ENCODE data around the gene ANKLE2. TPM values are rescaled to one million over a fixed set of nuclear protein-coding genes. Genes with fewer than 3 reads are reported as not detected.
A peak's percentile ranks its signal among the peaks of the same experiment; 100 is the strongest.

ANKLE2 gene
- total RNA-seq, 1 experiment from 2014 or later = 80.3 TPM

GRCh38 chr12:132689227-132689626, 72.4 kb downstream of the ANKLE2 start:
- Histone ChIP-seq H3K79me1 (ENCODE audit: insufficient read depth, low read depth, low read length, poor library complexity, severe bottlenecking) (no peaks in the 10 kb centered on the region), H3K4me1 (ENCODE audit: insufficient read depth, low read length) (no peaks in the 10 kb centered on the region; the same call in 1 of the 2 replicates), H2BK12ac (ENCODE audit: insufficient read length, low read depth, low read length) (no peak overlapping the region), H3K18ac (ENCODE audit: insufficient read length, low read depth, low read length) (no peak overlapping the region), H3K4ac (ENCODE audit: low read depth, low read length) (no peak overlapping the region), H3K56ac (ENCODE audit: insufficient read length, low read depth, low read length) (no peak overlapping the region), H4K91ac (ENCODE audit: insufficient read length, low read depth, low read length) (no peak overlapping the region), H2AFZ (ENCODE audit: low read length) (no peak overlapping the region), H3K23ac (ENCODE audit: insufficient read length, low read depth, low read length) (no peak overlapping the region), H3K27ac (ENCODE audit: insufficient read length, low read depth, low read length) (no peak overlapping the region), H4K20me1 (ENCODE audit: control insufficient read depth, insufficient read depth, insufficient read length) (no peaks in the 10 kb centered on the region), H3T11ph (ENCODE audit: low read length) (no peak overlapping the region), H4K5ac (ENCODE audit: insufficient read length, low read depth, low read length) (no peak overlapping the region), H2BK5ac (ENCODE audit: insufficient read length, low read length) (no peak overlapping the region), H3K14ac (ENCODE audit: insufficient read depth, low read length) (no peak overlapping the region), H2AK5ac (ENCODE audit: insufficient read length, low read length) (no peak overlapping the region), H2BK20ac (ENCODE audit: low read depth, low read length, poor library complexity, severe bottlenecking) (no peak overlapping the region), H3K9ac (ENCODE audit: extremely low read depth, insufficient read length, low read length) (no peak overlapping the region), H3K9me3 (ENCODE audit: control insufficient read depth, low read depth, low read length) (no peaks in the 10 kb centered on the region), H3K4me2 (ENCODE audit: insufficient read depth, insufficient read length, low read length) (peak overlapping the region; percentile 8), H2BK15ac (ENCODE audit: low read depth, low read length) (no peak overlapping the region), H3K27me3 (ENCODE audit: insufficient read depth, low read length) (peaks cover 7% of the 10 kb centered on the region), H4K8ac (replicated peaks; ENCODE audit: insufficient read length, low read depth, low read length) (no peak overlapping the region), H3K23me2 (ENCODE audit: insufficient read length, low read depth, low read length, poor library complexity, severe bottlenecking) (peaks cover 5% of the 10 kb centered on the region), H3K79me2 (ENCODE audit: insufficient read depth, low read length) (peaks cover 8% of the 10 kb centered on the region; the same call in 1 of the 2 replicates), H2BK120ac (ENCODE audit: low read depth, low read length, poor library complexity, severe bottlenecking) (no peak overlapping the region)
- no CpG with 5 or more reads among the region's 18 CpGs for WGBS (ENCODE audit: extremely low coverage, insufficient read length, low lambda C conversion rate)
- H3K9me3 Mint-ChIP-seq = no peaks in the 10 kb centered on the region; a peak in 1 of 5 replicates
- H3K36me3 Mint-ChIP-seq (ENCODE audit: insufficient read depth in 1 of 3, low read depth in 3 of 3) = peaks cover 12 to 25% (median 20%) of the 10 kb centered on the region in 3 experiments; a peak in 6 of 7 replicates
- TF ChIP-seq CTCF (conservative IDR thresholded peaks at IDR 0.05) = no peak
- H3K4me3 Mint-ChIP-seq = peak overlapping the region; percentile 63 to 64
- DNase-seq = no peak
- H3K27me3 Mint-ChIP-seq (ENCODE audit: low read depth) = peaks cover 6% of the 10 kb centered on the region
- H3K4me1 Mint-ChIP-seq = peaks cover 15 to 20% of the 10 kb centered on the region in 2 experiments
- no peak overlapping the region for H3K27ac Mint-ChIP-seq
